H1 (cell line): ENCODE data around the gene POLR2C. TPM values are rescaled to one million over a fixed set of nuclear protein-coding genes. Genes with fewer than 3 reads are reported as not detected.

Experiments
- CTCF ChIA-PET: fragments of 300-600 bp; sonication (Branson Sonifier 250); formaldehyde crosslinking; loops from one replicate; lab custom pipeline; 2021; ENCODE audit not compliant: partially characterized antibody; lab: Charles Lee
- POLR2A ChIA-PET: fragments of 300-600 bp; sonication (Branson Sonifier 250); formaldehyde crosslinking; loops from one replicate; lab custom pipeline; 2021; ENCODE audit warnings: inconsistent platforms; ENCODE audit not compliant: partially characterized antibody; lab: Charles Lee
- DNase-seq, 2 experiments: peaks; one replicate each; pipeline versions ENCODE4 v3.0.0 to v3.0.0-alpha.2; 2010 to 2022; ENCODE audit warnings: low spot score in 2 of 2, low read depth in 1 of 2, mixed read lengths in 1 of 2
- FAIRE-seq: peaks from 2 replicates; lab custom pipeline; 2011; peaks lifted over from hg19 to GRCh38; lab: Jason Lieb, UNC
- H2AFZ ChIP-seq: 2 replicates; pipeline ENCODE4 v1.8.1; 2012; ENCODE audit warnings: low read length, inconsistent platforms
- H2AK5ac ChIP-seq: 2 replicates; pipeline ENCODE4 v1.6.1; 2013; ENCODE audit warnings: low read depth, low read length
- H2BK120ac ChIP-seq: replicated peaks from 2 replicates; pipeline ENCODE3; 2013; ENCODE audit warnings: low read depth, low read length, inconsistent platforms
- H2BK12ac ChIP-seq: 2 replicates; pipeline ENCODE4 v1.6.1; 2013; ENCODE audit warnings: low read depth, low read length
- H2BK15ac ChIP-seq: 2 replicates; pipeline ENCODE4 v1.6.1; 2013; ENCODE audit warnings: low read length
- H2BK20ac ChIP-seq: 2 replicates; pipeline ENCODE4 v1.6.1; 2013; ENCODE audit warnings: low read length
- H2BK5ac ChIP-seq: 2 replicates; pipeline ENCODE4 v1.6.1; 2013; ENCODE audit warnings: low read depth, low read length
- H3K14ac ChIP-seq: 2 replicates; pipeline ENCODE4 v1.6.1; 2013; ENCODE audit warnings: inconsistent platforms; ENCODE audit not compliant: insufficient read length
- H3K18ac ChIP-seq: 2 replicates; pipeline ENCODE4 v1.6.1; 2013; ENCODE audit warnings: low read length; ENCODE audit errors: extremely low read depth
- H3K23ac ChIP-seq: 2 replicates; pipeline ENCODE4 v1.6.1; 2013; ENCODE audit warnings: inconsistent platforms; ENCODE audit not compliant: insufficient read length
- H3K23me2 ChIP-seq: 2 replicates; pipeline ENCODE4 v1.6.1; 2013; ENCODE audit warnings: low read depth, low read length
- H3K27ac ChIP-seq: 2 replicates; pipeline ENCODE4 v1.6.1; 2011; ENCODE audit warnings: low read depth, low read length, inconsistent platforms
- H3K27me3 ChIP-seq, 4 experiments: replicated peaks in 1 of 4; 1 replicate in 1 of 4; 2 replicates in 3 of 4; pipeline versions ENCODE4 v1.6.1 to v1.8.1; 2011 to 2013; ENCODE audit warnings: low read length in 3 of 4, mild to moderate bottlenecking in 3 of 4, inconsistent platforms in 2 of 4, mixed read lengths in 2 of 4, moderate library complexity in 1 of 4; ENCODE audit not compliant: control insufficient read depth in 3 of 4, insufficient read depth in 3 of 4; ENCODE audit errors: extremely low read depth in 1 of 4
- H3K36me3 ChIP-seq, 4 experiments: 2 replicates each; pipeline versions ENCODE4 v1.6.1 to v1.8.1; 2011 to 2013; ENCODE audit warnings: mild to moderate bottlenecking in 4 of 4, low read length in 3 of 4, moderate library complexity in 2 of 4, control low read depth in 1 of 4, inconsistent platforms in 1 of 4; ENCODE audit not compliant: insufficient read depth in 4 of 4, control insufficient read depth in 2 of 4
- H3K4ac ChIP-seq: replicated peaks from 2 replicates; pipeline ENCODE3; 2013; ENCODE audit warnings: low read length, low read depth, mixed read lengths, inconsistent platforms; ENCODE audit not compliant: insufficient read length
- H3K4me1 ChIP-seq, 4 experiments: replicated peaks in 1 of 4; 1 replicate in 1 of 4; 2 replicates in 3 of 4; pipeline versions ENCODE4 v1.6.1 to v1.8.1; 2011 to 2013; ENCODE audit warnings: low read length in 3 of 4, inconsistent platforms in 2 of 4, mixed read lengths in 1 of 4; ENCODE audit not compliant: insufficient read depth in 4 of 4, control insufficient read depth in 3 of 4
- H3K4me2 ChIP-seq, 2 experiments: 2 replicates each; pipeline versions ENCODE4 v1.6.1 to v1.8.1; 2011 to 2013; ENCODE audit warnings: low read depth in 2 of 2, low read length in 2 of 2, control low read depth in 1 of 2, inconsistent platforms in 1 of 2, mild to moderate bottlenecking in 1 of 2; ENCODE audit not compliant: insufficient read depth in 1 of 2
- H3K4me3 ChIP-seq, 4 experiments: fragments of 200-600, 300-600 bp in 1 of 4; sonication (generic), shearing (Covaris generic), sonication (Bioruptor Twin) in 1 of 4; 2 replicates each; pipeline versions ENCODE4 v1.5.1 to v1.8.1; 2011 to 2016; ENCODE audit warnings: low read length in 4 of 4, low read depth in 3 of 4, control low read depth in 2 of 4, inconsistent platforms in 2 of 4, mild to moderate bottlenecking in 2 of 4, mixed read lengths in 1 of 4, moderate library complexity in 1 of 4; ENCODE audit not compliant: insufficient read depth in 2 of 4; ENCODE audit errors: extremely low read depth in 1 of 4
- H3K56ac ChIP-seq: replicated peaks from 2 replicates; pipeline ENCODE3; 2013; ENCODE audit warnings: low read depth, mild to moderate bottlenecking, mixed read lengths, low read length, inconsistent platforms; ENCODE audit not compliant: insufficient read length
- H3K79me1 ChIP-seq: 2 replicates; pipeline ENCODE4 v1.6.1; 2013; ENCODE audit warnings: low read depth, low read length, control low read depth
- H3K79me2 ChIP-seq, 2 experiments: 2 replicates each; pipeline versions ENCODE4 v1.6.1 to v1.8.1; 2012 to 2013; ENCODE audit warnings: low read length in 2 of 2, mild to moderate bottlenecking in 2 of 2, inconsistent platforms in 1 of 2; ENCODE audit not compliant: insufficient read depth in 2 of 2, control insufficient read depth in 1 of 2
- H3K9ac ChIP-seq, 4 experiments: replicated peaks in 1 of 4; 1 replicate in 1 of 4; 2 replicates in 3 of 4; pipeline versions ENCODE4 v1.6.1 to v1.8.1; 2011 to 2013; ENCODE audit warnings: low read depth in 3 of 4, low read length in 3 of 4, control low read depth in 2 of 4, mild to moderate bottlenecking in 2 of 4, moderate library complexity in 2 of 4, inconsistent platforms in 1 of 4; ENCODE audit errors: extremely low read depth in 1 of 4
- H3K9me3 ChIP-seq, 2 experiments: 2 replicates each; pipeline versions ENCODE4 v1.6.1 to v1.8.1; 2012 to 2013; ENCODE audit warnings: mild to moderate bottlenecking in 2 of 2, moderate library complexity in 2 of 2, control low read depth in 1 of 2, inconsistent platforms in 1 of 2, low read depth in 1 of 2, low read length in 1 of 2, mixed read lengths in 1 of 2; ENCODE audit not compliant: insufficient read depth in 2 of 2
- H4K20me1 ChIP-seq, 2 experiments: replicated peaks in 1 of 2; 2 replicates each; pipeline versions ENCODE3 to v1.8.1; 2011 to 2013; ENCODE audit warnings: inconsistent platforms in 2 of 2, low read length in 2 of 2, mild to moderate bottlenecking in 1 of 2; ENCODE audit not compliant: insufficient read depth in 2 of 2, control insufficient read depth in 1 of 2
- H4K5ac ChIP-seq: 2 replicates; pipeline ENCODE4 v1.6.1; 2013; ENCODE audit warnings: low read length, low read depth, mixed read lengths, inconsistent platforms; ENCODE audit not compliant: insufficient read length
- H4K8ac ChIP-seq: 2 replicates; pipeline ENCODE4 v1.8.0; 2013; ENCODE audit warnings: mild to moderate bottlenecking, moderate library complexity, low read length, inconsistent platforms; ENCODE audit not compliant: insufficient read depth; ENCODE audit errors: extremely low read depth
- H4K91ac ChIP-seq: replicated peaks from 2 replicates; pipeline ENCODE3; 2013; ENCODE audit warnings: low read length, mixed read lengths, inconsistent platforms; ENCODE audit not compliant: insufficient read length
- ATF3 ChIP-seq: IDR thresholded peaks from 2 replicates; pipeline ENCODE4 v1.6.1; 2011; ENCODE audit warnings: low read depth, mild to moderate bottlenecking, low read length; ENCODE audit not compliant: insufficient read depth
- CTBP2 ChIP-seq: IDR thresholded peaks from 2 replicates; pipeline ENCODE4 v1.7.0; 2011; ENCODE audit warnings: borderline replicate concordance, mild to moderate bottlenecking, moderate library complexity, mixed read lengths, low read length; ENCODE audit not compliant: insufficient read depth, insufficient read length
- POLR2A ChIP-seq, 2 experiments: IDR thresholded peaks; 1 replicate in 1 of 2; 2 replicates in 1 of 2; pipeline ENCODE4 v1.6.1; 2011; ENCODE audit warnings: low read depth in 2 of 2, low read length in 2 of 2, mild to moderate bottlenecking in 2 of 2; ENCODE audit errors: control extremely low read depth in 1 of 2
- RFX5 ChIP-seq: IDR thresholded peaks from 2 replicates; pipeline ENCODE4 v1.6.1; 2011; ENCODE audit warnings: low read depth, low read length, improper control_type of control experiment, borderline replicate concordance
- WGBS, 2 experiments: shearing (Covaris generic) in 1 of 2; methylation state at CpG; one replicate each; pipeline versions ENCODE4 v1.1.6 to v1.1.7; 2013 to 2015; ENCODE audit warnings: low lambda C conversion rate in 2 of 2, mixed read lengths in 2 of 2, inconsistent platforms in 1 of 2, low coverage in 1 of 2, missing lambda C conversion rate in 1 of 2; ENCODE audit not compliant: insufficient replicate concordance in 2 of 2, insufficient coverage in 1 of 2, insufficient read length in 1 of 2; ENCODE audit errors: extremely low coverage in 1 of 2, missing lambda C conversion rate in 1 of 2; 5-methylcytosine and 5-hydroxymethylcytosine counted together
- polyA plus RNA-seq, 7 experiments: library from polyadenylated mRNA; depleted of rRNA in 3 of 7; stranded (reverse) in 5 of 7; unstranded in 2 of 7; fragments of >200 nt in 5 of 7; fragments of 200-250 nt in 2 of 7; gene quantifications; 1 replicate in 5 of 7; 2 replicates in 1 of 7; 4 replicates in 1 of 7; pipeline versions ENCODE4 v1.2.1 to v1.2.3, GENCODE V29; 2011 to 2013; ENCODE audit warnings: missing spikeins in 2 of 7, mixed read lengths in 2 of 7
- total RNA-seq: library from RNA; stranded (reverse); fragmentation: NEBNext Ultra II Directional; extraction: Animal tissue kit (Norgen Biotek cat#: 25700); gene quantifications from 2 replicates; pipeline ENCODE4 v1.2.1, GENCODE V29; 2021

POLR2C gene
- total and polyA plus RNA-seq, 2 of the 8 experiments (the other 6 are each of a cell fraction or from before 2014, with no cell fraction given) = 72.5 to 132 TPM

- Histone ChIP-seq H3K23ac (no peak overlapping the region), H3K27ac (no peak overlapping the region), H3K4me2 (no peak overlapping the region), H2BK5ac (no peak overlapping the region), H4K91ac (no peak overlapping the region), H3K14ac (no peak overlapping the region), H3K4ac (no peak overlapping the region), H4K5ac (no peak overlapping the region), H3K79me2 (no peaks in the 10 kb centered on the region), H3K27me3 (no peaks in the 10 kb centered on the region), H3K9ac (no peak overlapping the region), H3K23me2 (0 out of 2 replicates have a peak, but pooled peaks cover 3% of the 10 kb centered on the region), H4K8ac (no peak overlapping the region), H2BK120ac (no peak overlapping the region), H3K4me1 (peaks cover 0 to 9% (median 6%) of the 10 kb centered on the region in 4 experiments; a peak in 5 of 7 replicates), H3K79me1 (no peaks in the 10 kb centered on the region), H2BK12ac (no peak overlapping the region), H2AFZ (no peak overlapping the region)
- FAIRE-seq = no peak
- 85% methylated on average over 5 of the region's 5 CpGs; no CpG with 5 or more reads in 1 of the 2 experiments for WGBS, 2 experiments
- POLR2A ChIA-PET = interaction anchor here (0.6 kb wide), 2 partner anchors 12 to 559 kb away, joined by 3 read pairs; no protein-coding TSS in a partner anchor
- CTCF ChIA-PET = interaction anchor here (0.6 to 19.2 kb wide), 10 partner anchors 8 to 611 kb away, joined by 3 to 513 read pairs (median 3); partner anchors contain the start of gene CCL17
- TF ChIP-seq RFX5 (no peak), CTBP2 (no peak), POLR2A (IDR thresholded peaks at IDR 0.05; ENCODE audit: control extremely low read depth in 1 of 2, low read depth in 2 of 2, low read length in 2 of 2) (no peak), ATF3 (no peak)
- TF ChIP-seq, all 59 proteins: peak for 0
- no peak overlapping the region for H3K18ac ChIP-seq
- no peaks in the 10 kb centered on the region for H3K36me3 ChIP-seq
- no peaks in the 10 kb centered on the region for H4K20me1 ChIP-seq
- H2AK5ac ChIP-seq = no peak overlapping the region
- no peak overlapping the region for H2BK15ac ChIP-seq
- no peak for DNase-seq
- no peak overlapping the region for H3K56ac ChIP-seq
- H2BK20ac ChIP-seq = no peak overlapping the region
- H3K4me3 ChIP-seq = no peak overlapping the region
- no peaks in the 10 kb centered on the region for H3K9me3 ChIP-seq
Measured at GRCh38 chr16:57413301-57413730, 49.2 kb upstream of the POLR2C start.
